HCT116 (cell line): Measurements from ENCODE around the gene GLOD4.

Experiments
- EGR1 ChIP-seq: IDR thresholded peaks from 2 replicates; pipeline ENCODE4 v1.6.1; 2012; ENCODE audit warnings: low read depth
- EZH2 ChIP-seq: fragments of 200-600 bp; sonication (generic); IDR thresholded peaks from 2 replicates; pipeline ENCODE4 v1.6.1; 2017; ENCODE audit warnings: antibody characterized with exemption, mixed run types
- JUND ChIP-seq: IDR thresholded peaks from 2 replicates; pipeline ENCODE4 v1.6.1; 2012
- POLR2A ChIP-seq: IDR thresholded peaks from 2 replicates; pipeline ENCODE4 v1.7.0; 2011; ENCODE audit warnings: borderline replicate concordance; ENCODE audit not compliant: insufficient read depth, insufficient read length; ENCODE audit errors: extremely low read depth
- POLR2AphosphoS5 ChIP-seq: IDR thresholded peaks from 2 replicates; pipeline ENCODE4 v1.6.1; 2011; ENCODE audit warnings: mild to moderate bottlenecking, low read depth, low read length, moderate library complexity
- REST ChIP-seq: IDR thresholded peaks from 2 replicates; pipeline ENCODE4 v1.6.1; 2012; ENCODE audit warnings: low read depth
- SIN3A ChIP-seq: IDR thresholded peaks from 2 replicates; pipeline ENCODE4 v1.6.1; 2012; ENCODE audit warnings: low read depth
- SRF ChIP-seq: IDR thresholded peaks from 2 replicates; pipeline ENCODE4 v1.6.1; 2012; ENCODE audit warnings: low read depth
- YY1 ChIP-seq: IDR thresholded peaks from 2 replicates; pipeline ENCODE4 v1.6.1; 2011; ENCODE audit warnings: low read length, low read depth, moderate library complexity, mild to moderate bottlenecking; ENCODE audit not compliant: insufficient replicate concordance; ENCODE audit errors: extremely low read depth
- TF ChIP-seq, protein P1 (sequence below), 3 experiments: fragments of 200-600 bp in 1 of 3; sonication (generic) in 1 of 3; IDR thresholded peaks in 2 of 3; conservative IDR thresholded peaks in 1 of 3; 2 replicates each; pipeline ENCODE4 v1.5.1; 2012 to 2017; ENCODE audit warnings: low read depth in 2 of 3, low read length in 2 of 3, antibody characterized with exemption in 1 of 3, borderline replicate concordance in 1 of 3, control low read depth in 1 of 3, mild to moderate bottlenecking in 1 of 3, mixed read lengths in 1 of 3, mixed run types in 1 of 3, moderate library complexity in 1 of 3; ENCODE audit not compliant: insufficient read depth in 1 of 3
- TF ChIP-seq, protein P2 (sequence below): IDR thresholded peaks from 2 replicates; pipeline ENCODE4 v1.6.1; 2012
- TF ChIP-seq, protein P3 (sequence below): IDR thresholded peaks from 2 replicates; pipeline ENCODE4 v1.6.1; 2012

- TF ChIP-seq JUND: no peak
- TF ChIP-seq, protein P1, sequence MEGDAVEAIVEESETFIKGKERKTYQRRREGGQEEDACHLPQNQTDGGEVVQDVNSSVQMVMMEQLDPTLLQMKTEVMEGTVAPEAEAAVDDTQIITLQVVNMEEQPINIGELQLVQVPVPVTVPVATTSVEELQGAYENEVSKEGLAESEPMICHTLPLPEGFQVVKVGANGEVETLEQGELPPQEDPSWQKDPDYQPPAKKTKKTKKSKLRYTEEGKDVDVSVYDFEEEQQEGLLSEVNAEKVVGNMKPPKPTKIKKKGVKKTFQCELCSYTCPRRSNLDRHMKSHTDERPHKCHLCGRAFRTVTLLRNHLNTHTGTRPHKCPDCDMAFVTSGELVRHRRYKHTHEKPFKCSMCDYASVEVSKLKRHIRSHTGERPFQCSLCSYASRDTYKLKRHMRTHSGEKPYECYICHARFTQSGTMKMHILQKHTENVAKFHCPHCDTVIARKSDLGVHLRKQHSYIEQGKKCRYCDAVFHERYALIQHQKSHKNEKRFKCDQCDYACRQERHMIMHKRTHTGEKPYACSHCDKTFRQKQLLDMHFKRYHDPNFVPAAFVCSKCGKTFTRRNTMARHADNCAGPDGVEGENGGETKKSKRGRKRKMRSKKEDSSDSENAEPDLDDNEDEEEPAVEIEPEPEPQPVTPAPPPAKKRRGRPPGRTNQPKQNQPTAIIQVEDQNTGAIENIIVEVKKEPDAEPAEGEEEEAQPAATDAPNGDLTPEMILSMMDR (IDR thresholded peaks at IDR 0.05 in 2 of 3, conservative IDR thresholded peaks at IDR 0.05 in 1 of 3; ENCODE audit: borderline replicate concordance in 1 of 3, insufficient read depth in 1 of 3, low read depth in 2 of 3, low read length in 2 of 3): no peak
- TF ChIP-seq, protein P2, sequence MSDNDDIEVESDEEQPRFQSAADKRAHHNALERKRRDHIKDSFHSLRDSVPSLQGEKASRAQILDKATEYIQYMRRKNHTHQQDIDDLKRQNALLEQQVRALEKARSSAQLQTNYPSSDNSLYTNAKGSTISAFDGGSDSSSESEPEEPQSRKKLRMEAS: no peak
- no peak for TF ChIP-seq POLR2A
- TF ChIP-seq EZH2: no peak
- TF ChIP-seq SRF: no peak
- TF ChIP-seq SIN3A: no peak
- TF ChIP-seq REST: no peak
- TF ChIP-seq POLR2AphosphoS5: no peak
- no peak for TF ChIP-seq YY1
- TF ChIP-seq EGR1: no peak
- TF ChIP-seq, protein P3, sequence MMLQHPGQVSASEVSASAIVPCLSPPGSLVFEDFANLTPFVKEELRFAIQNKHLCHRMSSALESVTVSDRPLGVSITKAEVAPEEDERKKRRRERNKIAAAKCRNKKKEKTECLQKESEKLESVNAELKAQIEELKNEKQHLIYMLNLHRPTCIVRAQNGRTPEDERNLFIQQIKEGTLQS: no peak
These were observed 44.7 kb upstream of the GLOD4 start for GRCh38 chr17:826778-827177.
